ENCODE data around the gene LHFPL5.

LHFPL5 gene
- 0 reads per million in 3 donors for total RNA-seq

GRCh38 chr6:35804996-35805736 is at the start of gene LHFPL5:
LHFPL5 (plus strand) TSS chr6:35805352; CDS start chr6:35805671, 319 bp downstream.
- H3K4me1 ChIP-seq (ENCODE audit: control insufficient read depth, insufficient read depth, low read length, poor library complexity, severe bottlenecking) = peaks cover 3% of the 10 kb centered on the region
- no peak within 1 kb of the TSS for H3K27ac ChIP-seq (ENCODE audit: insufficient read depth, low read length, poor library complexity, severe bottlenecking)
- no peak for DNase-seq
- peaks cover 8% of the 10 kb centered on the region for H3K27me3 ChIP-seq (replicated peaks; ENCODE audit: control insufficient read depth, insufficient read depth, low read length, poor library complexity, severe bottlenecking)
- no peak within 1 kb of the TSS for H3K4me3 ChIP-seq (ENCODE audit: insufficient read depth, low read depth, low read length, poor library complexity, severe bottlenecking)
- no peaks in the 10 kb centered on the region for H3K36me3 ChIP-seq (ENCODE audit: control insufficient read depth, insufficient read depth, low read length)
- no peaks in the 10 kb centered on the region for H3K9me3 ChIP-seq (ENCODE audit: control insufficient read depth, low read length)

GRCh38 chr6:35757456-35758123 is 47.6 kb upstream of the LHFPL5 start:
- Histone ChIP-seq H3K27me3 (replicated peaks; ENCODE audit: control insufficient read depth, insufficient read depth, low read length, poor library complexity, severe bottlenecking) (no peaks in the 10 kb centered on the region), H3K4me1 (ENCODE audit: control insufficient read depth, insufficient read depth, low read length, poor library complexity, severe bottlenecking) (no peaks in the 10 kb centered on the region), H3K4me3 (ENCODE audit: insufficient read depth, low read depth, low read length, poor library complexity, severe bottlenecking) (no peak overlapping the region), H3K36me3 (ENCODE audit: control insufficient read depth, insufficient read depth, low read length) (no peaks in the 10 kb centered on the region), H3K27ac (ENCODE audit: insufficient read depth, low read length, poor library complexity, severe bottlenecking) (no peak overlapping the region), H3K9me3 (ENCODE audit: control insufficient read depth, low read length) (no peaks in the 10 kb centered on the region)
- DNase-seq = no peak

- H3K27ac ChIP-seq (ENCODE audit: insufficient read depth, low read length, poor library complexity, severe bottlenecking) = no peak overlapping the region
- no peaks in the 10 kb centered on the region for H3K9me3 ChIP-seq (ENCODE audit: control insufficient read depth, low read length)
- DNase-seq = no peak
- H3K4me1 ChIP-seq (ENCODE audit: control insufficient read depth, insufficient read depth, low read length, poor library complexity, severe bottlenecking) = no peaks in the 10 kb centered on the region
- H3K27me3 ChIP-seq (replicated peaks; ENCODE audit: control insufficient read depth, insufficient read depth, low read length, poor library complexity, severe bottlenecking) = peaks cover 9% of the 10 kb centered on the region
- H3K36me3 ChIP-seq (ENCODE audit: control insufficient read depth, insufficient read depth, low read length) = no peaks in the 10 kb centered on the region
- H3K4me3 ChIP-seq (ENCODE audit: insufficient read depth, low read depth, low read length, poor library complexity, severe bottlenecking) = no peak overlapping the region
Measured at GRCh38 chr6:35759426-35759825, 45.7 kb upstream of the LHFPL5 start.

- Histone ChIP-seq H3K4me1 (ENCODE audit: control insufficient read depth, insufficient read depth, low read length, poor library complexity, severe bottlenecking) (no peaks in the 10 kb centered on the region), H3K27ac (ENCODE audit: insufficient read depth, low read length, poor library complexity, severe bottlenecking) (no peak overlapping the region), H3K9me3 (ENCODE audit: control insufficient read depth, low read length) (no peaks in the 10 kb centered on the region), H3K36me3 (ENCODE audit: control insufficient read depth, insufficient read depth, low read length) (no peaks in the 10 kb centered on the region), H3K4me3 (ENCODE audit: insufficient read depth, low read depth, low read length, poor library complexity, severe bottlenecking) (no peak overlapping the region), H3K27me3 (replicated peaks; ENCODE audit: control insufficient read depth, insufficient read depth, low read length, poor library complexity, severe bottlenecking) (peaks cover 14% of the 10 kb centered on the region)
- no peak for DNase-seq
Measured at GRCh38 chr6:35765739-35766138, 39.4 kb upstream of the LHFPL5 start.

- Histone ChIP-seq H3K4me3 (ENCODE audit: insufficient read depth, low read depth, low read length, poor library complexity, severe bottlenecking) (no peak overlapping the region), H3K36me3 (ENCODE audit: control insufficient read depth, insufficient read depth, low read length) (no peaks in the 10 kb centered on the region), H3K27ac (ENCODE audit: insufficient read depth, low read length, poor library complexity, severe bottlenecking) (no peak overlapping the region), H3K9me3 (ENCODE audit: control insufficient read depth, low read length) (no peaks in the 10 kb centered on the region), H3K27me3 (replicated peaks; ENCODE audit: control insufficient read depth, insufficient read depth, low read length, poor library complexity, severe bottlenecking) (peaks cover 7% of the 10 kb centered on the region), H3K4me1 (ENCODE audit: control insufficient read depth, insufficient read depth, low read length, poor library complexity, severe bottlenecking) (no peaks in the 10 kb centered on the region)
- no peak for DNase-seq
Measured at GRCh38 chr6:35769211-35769610, 35.9 kb upstream of the LHFPL5 start.

GRCh38 chr6:35771343-35771627 is 33.9 kb upstream of the LHFPL5 start:
- Histone ChIP-seq H3K4me1 (ENCODE audit: control insufficient read depth, insufficient read depth, low read length, poor library complexity, severe bottlenecking) (peaks cover 1% of the 10 kb centered on the region), H3K36me3 (ENCODE audit: control insufficient read depth, insufficient read depth, low read length) (no peaks in the 10 kb centered on the region), H3K4me3 (ENCODE audit: insufficient read depth, low read depth, low read length, poor library complexity, severe bottlenecking) (no peak overlapping the region), H3K27me3 (replicated peaks; ENCODE audit: control insufficient read depth, insufficient read depth, low read length, poor library complexity, severe bottlenecking) (peaks cover 12% of the 10 kb centered on the region), H3K27ac (ENCODE audit: insufficient read depth, low read length, poor library complexity, severe bottlenecking) (no peak overlapping the region), H3K9me3 (ENCODE audit: control insufficient read depth, low read length) (no peaks in the 10 kb centered on the region)
- DNase-seq = no peak

GRCh38 chr6:35774116-35774794 is 30.9 kb upstream of the LHFPL5 start:
- no peak for DNase-seq
- no peaks in the 10 kb centered on the region for H3K36me3 ChIP-seq (ENCODE audit: control insufficient read depth, insufficient read depth, low read length)
- no peak overlapping the region for H3K27ac ChIP-seq (ENCODE audit: insufficient read depth, low read length, poor library complexity, severe bottlenecking)
- peaks cover 7% of the 10 kb centered on the region for H3K4me1 ChIP-seq (ENCODE audit: control insufficient read depth, insufficient read depth, low read length, poor library complexity, severe bottlenecking)
- H3K9me3 ChIP-seq (ENCODE audit: control insufficient read depth, low read length) = no peaks in the 10 kb centered on the region
- no peak overlapping the region for H3K4me3 ChIP-seq (ENCODE audit: insufficient read depth, low read depth, low read length, poor library complexity, severe bottlenecking)
- peaks cover 18% of the 10 kb centered on the region for H3K27me3 ChIP-seq (replicated peaks; ENCODE audit: control insufficient read depth, insufficient read depth, low read length, poor library complexity, severe bottlenecking)

GRCh38 chr6:35775031-35775430 is 30.1 kb upstream of the LHFPL5 start:
- Histone ChIP-seq H3K27me3 (replicated peaks; ENCODE audit: control insufficient read depth, insufficient read depth, low read length, poor library complexity, severe bottlenecking) (peaks cover 18% of the 10 kb centered on the region), H3K4me3 (ENCODE audit: insufficient read depth, low read depth, low read length, poor library complexity, severe bottlenecking) (no peak overlapping the region), H3K9me3 (ENCODE audit: control insufficient read depth, low read length) (no peaks in the 10 kb centered on the region), H3K27ac (ENCODE audit: insufficient read depth, low read length, poor library complexity, severe bottlenecking) (no peak overlapping the region), H3K36me3 (ENCODE audit: control insufficient read depth, insufficient read depth, low read length) (no peaks in the 10 kb centered on the region), H3K4me1 (ENCODE audit: control insufficient read depth, insufficient read depth, low read length, poor library complexity, severe bottlenecking) (peaks cover 7% of the 10 kb centered on the region)
- DNase-seq = no peak

- Histone ChIP-seq H3K9me3 (ENCODE audit: control insufficient read depth, low read length) (no peaks in the 10 kb centered on the region), H3K4me1 (ENCODE audit: control insufficient read depth, insufficient read depth, low read length, poor library complexity, severe bottlenecking) (peaks cover 7% of the 10 kb centered on the region), H3K27me3 (replicated peaks; ENCODE audit: control insufficient read depth, insufficient read depth, low read length, poor library complexity, severe bottlenecking) (peaks cover 18% of the 10 kb centered on the region), H3K4me3 (ENCODE audit: insufficient read depth, low read depth, low read length, poor library complexity, severe bottlenecking) (peak within 1 kb of the TSS; percentile 53), H3K27ac (ENCODE audit: insufficient read depth, low read length, poor library complexity, severe bottlenecking) (no peak within 1 kb of the TSS), H3K36me3 (ENCODE audit: control insufficient read depth, insufficient read depth, low read length) (no peaks in the 10 kb centered on the region)
- DNase-seq = no peak
Measured at GRCh38 chr6:35776364-35777215, 28.6 kb upstream of the LHFPL5 start, which contains the start of gene CLPSL2. CLPSL2 (plus strand) TSS chr6:35776598; CDS start chr6:35776619, 21 bp downstream.
